Mammary epithelial cell (primary cell): Measurements from ENCODE around the gene ACER2.

Experiments used
- CTCF ChIP-seq, 2 donors: IDR thresholded peaks in 1 of 2; conservative IDR thresholded peaks in 1 of 2; 2 replicates each; pipeline ENCODE4 v1.5.1; 2011 to 2012; ENCODE audit warnings: inconsistent platforms in 2 of 2, low read length in 2 of 2, mild to moderate bottlenecking in 2 of 2, control low read depth in 1 of 2, low read depth in 1 of 2; ENCODE audit not compliant: insufficient read depth in 1 of 2; ENCODE audit errors: extremely low read depth in 1 of 2
- EZH2 ChIP-seq: IDR thresholded peaks from 2 replicates; pipeline ENCODE4 v1.6.1; 2012; ENCODE audit warnings: low read length, inconsistent platforms, borderline replicate concordance

- TF ChIP-seq EZH2 (no peak), CTCF (conservative IDR thresholded peaks at IDR 0.05 in 1 of 2, IDR thresholded peaks at IDR 0.05 in 1 of 2; ENCODE audit: extremely low read depth in 1 of 2, insufficient read depth in 1 of 2, low read depth in 1 of 2, low read length in 2 of 2) (no peak)
These were observed 15.5 kb downstream of the ACER2 start for GRCh38 chr9:19424176-19424779.
